ENCODE measurements around the gene STOML2. TPM values are rescaled to one million over a fixed set of nuclear protein-coding genes. Genes with fewer than 3 reads are reported as not detected.

The STOML2 gene
- total RNA-seq, 1 donor from 2014 or later, result 100 TPM

- DNase-seq (ENCODE audit: low spot score), result peak; percentile 41
Observed at GRCh38 chr9:35107297-35108290, 4.7 kb upstream of the STOML2 start.

GRCh38 chr9:35106343-35106730 is 3.4 kb upstream of the STOML2 start:
- DNase-seq (ENCODE audit: low spot score), result no peak

GRCh38 chr9:35105571-35106342 is 2.8 kb upstream of the STOML2 start:
- no peak for DNase-seq (ENCODE audit: low spot score)

- no peak for DNase-seq (ENCODE audit: low spot score)
Observed at GRCh38 chr9:35105126-35105525, 2.2 kb upstream of the STOML2 start.

GRCh38 chr9:35104586-35104985 is 1.7 kb upstream of the STOML2 start:
- no peak for DNase-seq (ENCODE audit: low spot score)

GRCh38 chr9:35103660-35104191 is 795 bp upstream of the STOML2 start:
- no peak for DNase-seq (ENCODE audit: low spot score)

GRCh38 chr9:35102465-35102768 is 514 bp downstream of the STOML2 start:
- DNase-seq (ENCODE audit: low spot score), result no peak

- no peak for DNase-seq (ENCODE audit: low spot score)
Observed at GRCh38 chr9:35097573-35097972, 5.4 kb downstream of the STOML2 start.

GRCh38 chr9:35096035-35096849 is 6.7 kb downstream of the STOML2 start, which contains the start of gene PIGO:
TSS of gene PIGO (minus strand) at chr9:35096591. CDS start at chr9:35095565, 1,026 bp downstream.
- peak; percentile 90 for DNase-seq (ENCODE audit: low spot score)

GRCh38 chr9:35091536-35091935 is 11.4 kb downstream of the STOML2 start:
- DNase-seq (ENCODE audit: low spot score), result no peak

- DNase-seq (ENCODE audit: low spot score), result no peak
Observed at GRCh38 chr9:35089434-35089833, 13.5 kb downstream of the STOML2 start.

GRCh38 chr9:35085078-35085477 is 17.9 kb downstream of the STOML2 start:
- DNase-seq (ENCODE audit: low spot score), result no peak

- peak; percentile 90 for DNase-seq (ENCODE audit: low spot score)
Observed at GRCh38 chr9:35079426-35080341, 23.2 kb downstream of the STOML2 start, which contains the start of gene FANCG. TSS of gene FANCG (minus strand) at chr9:35079942. CDS start at chr9:35079524, 418 bp downstream.

GRCh38 chr9:35079041-35079425 is 23.9 kb downstream of the STOML2 start:
- DNase-seq (ENCODE audit: low spot score), result no peak

GRCh38 chr9:35078066-35078465 is 24.9 kb downstream of the STOML2 start:
- DNase-seq (ENCODE audit: low spot score), result no peak

GRCh38 chr9:35076848-35077247 is 26.1 kb downstream of the STOML2 start:
- DNase-seq (ENCODE audit: low spot score), result no peak

- no peak for DNase-seq (ENCODE audit: low spot score)
Observed at GRCh38 chr9:35075358-35075757, 27.6 kb downstream of the STOML2 start.

- DNase-seq (ENCODE audit: low spot score), result no peak
Observed at GRCh38 chr9:35074791-35075190, 28.1 kb downstream of the STOML2 start.

GRCh38 chr9:35074141-35074540 is 28.8 kb downstream of the STOML2 start:
- DNase-seq (ENCODE audit: low spot score), result no peak

GRCh38 chr9:35073279-35073612 is 29.7 kb downstream of the STOML2 start:
- DNase-seq (ENCODE audit: low spot score), result no peak
